ENCODE measurements around the gene PLD1.

Gene PLD1

DNA sequence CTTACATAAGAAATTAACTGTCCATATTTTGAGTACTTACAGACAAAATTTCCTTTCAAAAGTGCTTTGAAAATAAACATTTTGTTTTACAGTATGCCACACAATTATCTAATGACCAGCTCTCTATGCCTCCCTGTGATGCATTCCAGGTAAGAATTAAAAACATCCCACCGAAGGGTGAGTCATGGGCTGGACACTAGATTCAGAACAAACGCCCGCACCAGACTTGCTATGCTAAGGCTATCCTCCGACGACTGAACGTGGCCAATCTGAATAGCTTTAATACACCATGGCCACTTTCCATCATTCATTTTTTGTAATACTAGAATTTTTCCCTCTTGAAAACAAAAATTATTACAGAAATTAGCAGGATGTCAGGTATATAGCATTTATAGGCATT, 210.3 kb downstream of the PLD1 start:
- Mint-ChIP-seq H3K4me1 (ENCODE audit: low read depth) (no peaks in the 10 kb centered on the region), H3K27me3 (no peaks in the 10 kb centered on the region), H3K36me3 (ENCODE audit: low read depth) (peaks cover 34% of the 10 kb centered on the region), H3K4me3 (no peak overlapping the region), H3K9me3 (no peaks in the 10 kb centered on the region), H3K27ac (no peak overlapping the region)
- intact Hi-C loops (cut with micrococcal nuclease), result no loop called here

DNA sequence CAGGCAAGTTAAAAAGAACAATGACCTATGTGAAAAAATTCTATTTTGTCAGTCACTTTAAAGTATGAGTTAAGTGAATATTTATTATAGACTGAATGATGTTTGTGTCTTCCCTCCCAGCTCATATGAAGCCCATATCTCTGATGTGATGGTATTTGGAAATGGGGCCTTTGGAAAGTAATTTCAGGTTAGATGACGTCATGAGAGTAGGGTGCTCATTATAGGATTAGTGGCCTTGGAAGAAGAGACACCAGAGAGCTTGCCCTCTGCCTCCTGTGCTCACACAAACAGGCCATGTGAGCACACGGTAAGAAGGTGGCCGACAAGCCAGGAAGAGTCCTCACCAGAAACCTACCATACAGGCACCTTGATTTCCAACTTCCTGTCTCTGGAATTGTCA, 211.3 kb downstream of the PLD1 start:
- intact Hi-C loops (cut with micrococcal nuclease), result no loop called here
- H3K27me3 Mint-ChIP-seq, result no peaks in the 10 kb centered on the region
- peaks cover 23% of the 10 kb centered on the region for H3K36me3 Mint-ChIP-seq (ENCODE audit: low read depth)
- H3K4me1 Mint-ChIP-seq (ENCODE audit: low read depth), result no peaks in the 10 kb centered on the region
- no peak overlapping the region for H3K27ac Mint-ChIP-seq
- H3K4me3 Mint-ChIP-seq, result no peak overlapping the region
- H3K9me3 Mint-ChIP-seq, result no peaks in the 10 kb centered on the region

DNA sequence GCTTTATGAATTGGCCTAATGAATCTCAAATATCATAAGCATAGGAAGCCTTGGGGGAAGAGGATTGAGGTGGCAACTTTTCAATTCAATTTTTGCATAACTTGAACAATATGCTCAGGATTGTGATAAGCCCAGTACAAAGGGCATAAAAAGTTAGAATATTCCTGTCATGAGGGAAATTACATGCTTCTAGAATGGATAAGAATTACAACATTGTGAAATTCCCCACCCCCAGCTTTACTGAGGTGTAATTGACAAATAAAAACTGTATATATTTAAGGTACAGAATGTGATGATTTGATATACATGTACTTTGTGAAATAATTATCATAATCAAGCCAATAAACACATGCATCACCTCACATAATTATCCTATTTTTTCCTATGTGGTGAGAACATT, 217.5 kb downstream of the PLD1 start:
- H3K4me1 Mint-ChIP-seq (ENCODE audit: low read depth), result no peaks in the 10 kb centered on the region
- intact Hi-C loops (cut with micrococcal nuclease), result no loop called here
- no peaks in the 10 kb centered on the region for H3K9me3 Mint-ChIP-seq
- H3K27ac Mint-ChIP-seq, result no peak overlapping the region
- no peaks in the 10 kb centered on the region for H3K36me3 Mint-ChIP-seq (ENCODE audit: low read depth)
- no peaks in the 10 kb centered on the region for H3K27me3 Mint-ChIP-seq
- no peak overlapping the region for H3K4me3 Mint-ChIP-seq

DNA sequence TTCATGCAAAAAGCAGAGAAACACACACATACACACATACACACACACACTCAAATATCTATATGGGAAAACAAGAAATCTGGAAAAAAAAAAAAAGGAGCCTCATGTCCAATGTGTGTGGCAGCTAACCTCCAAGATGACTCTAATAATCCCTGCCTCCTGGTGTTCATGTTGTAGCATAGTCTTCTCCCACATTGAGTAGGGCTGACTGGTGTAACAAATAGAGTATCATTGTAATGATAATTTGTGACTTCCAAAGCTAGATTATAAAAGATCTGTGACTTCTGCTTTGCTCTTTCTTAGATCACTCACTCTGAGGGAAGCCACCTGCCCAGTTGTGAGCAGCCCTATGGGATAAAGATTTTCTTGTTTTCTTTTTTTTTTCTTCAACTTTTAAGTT, 219.2 kb downstream of the PLD1 start:
- H3K9me3 Mint-ChIP-seq, result no peaks in the 10 kb centered on the region
- H3K4me3 Mint-ChIP-seq, result no peak overlapping the region
- H3K36me3 Mint-ChIP-seq (ENCODE audit: low read depth), result no peaks in the 10 kb centered on the region
- no peaks in the 10 kb centered on the region for H3K27me3 Mint-ChIP-seq
- intact Hi-C loops (cut with micrococcal nuclease), result no loop called here
- H3K4me1 Mint-ChIP-seq (ENCODE audit: low read depth), result no peaks in the 10 kb centered on the region
- H3K27ac Mint-ChIP-seq, result no peak overlapping the region

DNA sequence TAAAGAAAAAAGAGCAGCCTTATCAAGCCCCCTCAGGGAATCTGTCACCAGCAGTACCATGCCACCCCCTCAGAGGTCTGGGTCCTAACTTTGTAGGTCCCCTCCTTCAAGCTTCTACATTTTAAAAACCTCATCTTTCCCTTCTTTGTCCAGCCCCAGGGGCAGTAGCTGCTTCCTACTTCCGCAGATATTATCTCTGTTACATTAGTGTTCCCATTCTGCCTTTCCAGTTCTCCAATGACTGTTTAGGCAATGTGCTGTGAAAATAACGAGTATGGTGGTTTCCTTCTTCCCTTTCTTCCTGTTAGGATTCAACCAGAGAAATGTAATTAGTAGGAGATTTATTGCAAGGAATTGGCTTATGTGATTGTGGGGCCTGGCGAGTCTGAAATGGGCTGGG, 224.0 kb downstream of the PLD1 start:
- H3K4me1 Mint-ChIP-seq (ENCODE audit: low read depth), result no peaks in the 10 kb centered on the region
- intact Hi-C loops (cut with micrococcal nuclease), result no loop called here
- no peaks in the 10 kb centered on the region for H3K36me3 Mint-ChIP-seq (ENCODE audit: low read depth)
- no peaks in the 10 kb centered on the region for H3K9me3 Mint-ChIP-seq
- H3K4me3 Mint-ChIP-seq, result no peak overlapping the region
- H3K27ac Mint-ChIP-seq, result no peak overlapping the region
- H3K27me3 Mint-ChIP-seq, result no peaks in the 10 kb centered on the region

DNA sequence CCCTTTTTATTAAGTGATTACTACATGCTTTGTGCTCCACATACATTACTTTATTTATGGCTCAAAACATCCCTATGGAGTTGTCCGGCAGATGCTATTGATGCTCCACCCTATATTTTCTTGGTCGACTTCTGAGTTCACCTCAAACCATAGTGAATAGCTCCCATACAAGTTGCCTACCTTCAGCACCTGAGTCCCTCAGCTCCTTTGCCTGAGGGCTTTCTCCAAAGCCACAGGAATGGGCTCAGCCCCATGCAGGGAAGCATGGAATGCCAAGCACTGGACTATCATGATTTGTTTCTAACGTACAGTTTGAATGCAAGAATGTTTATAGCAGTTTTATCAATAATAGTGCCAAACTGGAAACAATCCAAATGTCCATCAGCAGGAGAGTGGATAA, 225.2 kb downstream of the PLD1 start:
- no peaks in the 10 kb centered on the region for H3K4me1 Mint-ChIP-seq (ENCODE audit: low read depth)
- no peak overlapping the region for H3K4me3 Mint-ChIP-seq
- no peaks in the 10 kb centered on the region for H3K36me3 Mint-ChIP-seq (ENCODE audit: low read depth)
- intact Hi-C loops (cut with micrococcal nuclease), result no loop called here
- H3K27ac Mint-ChIP-seq, result no peak overlapping the region
- no peaks in the 10 kb centered on the region for H3K27me3 Mint-ChIP-seq
- H3K9me3 Mint-ChIP-seq, result no peaks in the 10 kb centered on the region

DNA sequence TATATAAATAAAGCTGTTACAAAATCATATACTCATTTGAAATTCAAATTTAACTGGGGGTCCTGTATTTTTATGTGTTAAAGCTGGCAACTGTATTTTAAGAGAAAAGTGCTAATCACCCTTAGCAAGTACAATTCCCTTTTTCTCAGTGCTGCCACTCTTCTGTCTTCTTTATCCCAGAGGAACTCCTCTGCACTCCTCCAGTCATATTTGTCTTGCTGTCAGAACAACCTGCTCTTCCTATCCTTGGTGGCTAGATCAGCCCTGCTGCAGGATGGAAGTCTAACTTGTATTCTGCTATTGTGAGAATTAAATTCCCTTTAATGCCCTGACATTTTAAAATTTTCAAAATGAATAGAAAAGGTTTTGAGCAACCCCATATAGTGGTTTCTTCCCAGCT, 226.2 kb downstream of the PLD1 start:
- no peak overlapping the region for H3K4me3 Mint-ChIP-seq
- no peaks in the 10 kb centered on the region for H3K36me3 Mint-ChIP-seq (ENCODE audit: low read depth)
- no peaks in the 10 kb centered on the region for H3K27me3 Mint-ChIP-seq
- H3K4me1 Mint-ChIP-seq (ENCODE audit: low read depth), result no peaks in the 10 kb centered on the region
- intact Hi-C loops (cut with micrococcal nuclease), result no loop called here
- H3K9me3 Mint-ChIP-seq, result no peaks in the 10 kb centered on the region
- H3K27ac Mint-ChIP-seq, result no peak overlapping the region

DNA sequence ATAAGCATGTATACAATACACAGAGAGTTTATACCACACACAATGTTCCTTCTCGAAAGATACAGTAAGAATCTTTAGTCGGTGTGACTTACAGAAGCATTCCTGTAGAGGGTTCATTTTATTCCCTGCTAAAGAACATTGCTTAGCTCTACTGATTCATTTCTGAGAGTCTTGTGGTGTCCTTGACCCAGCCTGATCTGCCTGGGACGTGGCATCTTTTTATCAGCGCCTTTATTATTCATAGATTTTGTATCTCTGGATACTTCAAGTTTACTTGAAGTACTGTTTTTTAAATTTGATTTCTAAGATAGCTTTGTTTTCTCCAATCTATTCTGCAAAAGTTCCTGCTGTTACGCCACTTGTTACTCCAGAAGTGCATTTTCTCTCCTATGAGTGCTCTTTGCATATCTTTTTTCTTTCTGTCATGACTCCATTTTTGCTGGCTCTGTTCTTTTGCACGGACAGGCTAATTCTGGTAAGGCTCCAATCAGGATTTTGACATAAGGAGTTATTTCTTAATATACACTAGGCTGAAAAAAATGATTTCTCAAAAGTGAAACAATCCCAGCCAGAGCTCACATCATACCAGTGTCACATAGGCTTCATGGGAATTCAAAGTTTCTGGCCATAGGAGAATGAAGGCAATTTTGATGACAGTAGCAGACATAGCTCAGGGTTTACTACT, 235.6 kb downstream of the PLD1 start:
- Mint-ChIP-seq H3K36me3 (ENCODE audit: low read depth) (no peaks in the 10 kb centered on the region), H3K4me1 (ENCODE audit: low read depth) (no peaks in the 10 kb centered on the region), H3K4me3 (no peak overlapping the region), H3K9me3 (peaks cover 8% of the 10 kb centered on the region), H3K27me3 (peaks cover 3% of the 10 kb centered on the region), H3K27ac (no peak overlapping the region)
- intact Hi-C loops (cut with micrococcal nuclease), result no loop called here

DNA sequence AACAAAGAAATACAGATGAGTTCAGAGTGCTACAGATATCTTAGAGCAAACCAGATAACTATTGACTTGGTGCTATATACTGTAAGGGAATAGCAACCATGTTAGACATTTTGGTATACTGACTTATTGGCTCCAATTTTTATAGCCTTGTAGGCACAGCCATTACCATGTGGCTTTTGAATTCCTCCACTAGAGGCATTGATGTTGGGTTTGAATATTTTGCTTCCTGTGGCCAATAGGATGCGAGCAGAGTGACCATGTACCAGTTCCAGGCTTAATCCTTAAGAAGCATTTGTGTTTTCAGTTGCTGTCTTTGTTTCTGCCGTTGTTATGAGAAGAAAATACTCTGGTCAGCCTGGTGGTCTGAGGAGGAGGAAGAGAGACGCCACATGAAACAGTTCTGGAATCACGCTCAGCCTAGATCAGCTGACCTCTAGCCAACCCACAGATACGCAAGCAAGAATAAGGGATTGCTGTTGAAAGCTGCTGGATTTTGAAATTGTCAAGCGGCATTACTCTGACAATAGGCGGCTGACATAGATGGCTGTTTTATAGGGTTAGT, 240.6 kb downstream of the PLD1 start:
- peaks cover 5% of the 10 kb centered on the region for H3K4me1 Mint-ChIP-seq (ENCODE audit: low read depth)
- intact Hi-C loops (cut with micrococcal nuclease), result loop anchor here (10.0 kb wide), 2 partner anchors 115 to 185 kb away; no protein-coding TSS in a partner anchor
- H3K9me3 Mint-ChIP-seq, result peaks cover 8% of the 10 kb centered on the region
- H3K4me3 Mint-ChIP-seq, result no peak overlapping the region
- peaks cover 2% of the 10 kb centered on the region for H3K27me3 Mint-ChIP-seq
- no peaks in the 10 kb centered on the region for H3K36me3 Mint-ChIP-seq (ENCODE audit: low read depth)
- H3K27ac Mint-ChIP-seq, result no peak overlapping the region

DNA sequence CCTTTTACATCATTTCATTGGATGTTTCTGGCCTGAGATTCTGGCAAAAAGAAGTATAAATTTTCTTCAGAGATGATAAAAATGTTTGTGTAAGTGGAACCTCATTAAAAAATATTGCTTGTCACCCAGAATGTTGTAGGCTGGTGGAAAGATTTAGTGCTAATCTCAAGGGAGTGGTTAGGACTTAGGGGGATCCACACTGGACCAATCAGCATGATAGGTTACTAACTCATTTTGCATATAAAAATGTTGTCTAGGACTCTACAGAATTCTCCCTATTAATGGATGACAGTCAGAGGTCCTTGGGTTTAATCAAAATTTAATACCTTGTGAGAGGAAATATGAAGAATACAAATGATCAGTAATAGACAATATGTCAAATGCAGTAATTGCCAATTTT, 241.5 kb downstream of the PLD1 start:
- intact Hi-C loops (cut with micrococcal nuclease), result loop anchor here (10.0 kb wide), 2 partner anchors 114 to 184 kb away; no protein-coding TSS in a partner anchor
- H3K27ac Mint-ChIP-seq, result no peak overlapping the region
- H3K4me1 Mint-ChIP-seq (ENCODE audit: low read depth), result peaks cover 8% of the 10 kb centered on the region
- no peak overlapping the region for H3K4me3 Mint-ChIP-seq
- no peaks in the 10 kb centered on the region for H3K36me3 Mint-ChIP-seq (ENCODE audit: low read depth)
- peaks cover 8% of the 10 kb centered on the region for H3K9me3 Mint-ChIP-seq
- peaks cover 2% of the 10 kb centered on the region for H3K27me3 Mint-ChIP-seq

DNA sequence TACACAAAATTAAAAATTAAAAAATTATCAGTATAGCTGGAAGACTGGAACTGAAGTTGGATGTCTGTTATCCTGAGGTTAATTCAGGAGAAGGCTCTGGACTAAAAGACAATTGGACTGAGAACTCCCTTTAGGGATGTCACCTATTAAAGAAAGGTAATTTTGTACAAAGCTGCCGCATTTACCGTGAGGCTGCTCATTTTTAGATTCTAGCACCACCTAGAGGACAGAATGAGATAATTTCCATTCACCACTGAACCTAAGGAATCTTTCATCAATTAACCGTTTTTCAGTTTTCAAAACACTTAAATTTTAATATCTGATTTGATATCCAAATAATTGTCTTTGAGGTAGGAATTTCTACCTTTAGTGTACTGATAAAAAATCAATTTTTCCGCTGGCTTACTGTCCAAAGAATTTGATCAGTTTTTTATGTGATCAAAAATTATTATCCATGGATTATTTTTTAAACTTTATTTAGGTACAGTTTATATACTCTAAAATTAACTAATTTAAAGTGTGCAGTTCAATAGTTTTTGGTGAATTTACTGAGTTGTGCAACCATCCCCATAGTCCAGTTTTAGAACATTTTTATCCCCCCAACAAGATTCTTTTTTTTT, 243.4 kb downstream of the PLD1 start:
- Mint-ChIP-seq H3K27ac (no peak overlapping the region), H3K4me1 (ENCODE audit: low read depth) (peaks cover 8% of the 10 kb centered on the region), H3K27me3 (peaks cover 2% of the 10 kb centered on the region), H3K36me3 (ENCODE audit: low read depth) (no peaks in the 10 kb centered on the region), H3K4me3 (no peak overlapping the region), H3K9me3 (no peaks in the 10 kb centered on the region)
- intact Hi-C loops (cut with micrococcal nuclease), result loop anchor here (1.0 to 10.0 kb wide), 6 partner anchors 112 to 606 kb away; no protein-coding TSS in a partner anchor

DNA sequence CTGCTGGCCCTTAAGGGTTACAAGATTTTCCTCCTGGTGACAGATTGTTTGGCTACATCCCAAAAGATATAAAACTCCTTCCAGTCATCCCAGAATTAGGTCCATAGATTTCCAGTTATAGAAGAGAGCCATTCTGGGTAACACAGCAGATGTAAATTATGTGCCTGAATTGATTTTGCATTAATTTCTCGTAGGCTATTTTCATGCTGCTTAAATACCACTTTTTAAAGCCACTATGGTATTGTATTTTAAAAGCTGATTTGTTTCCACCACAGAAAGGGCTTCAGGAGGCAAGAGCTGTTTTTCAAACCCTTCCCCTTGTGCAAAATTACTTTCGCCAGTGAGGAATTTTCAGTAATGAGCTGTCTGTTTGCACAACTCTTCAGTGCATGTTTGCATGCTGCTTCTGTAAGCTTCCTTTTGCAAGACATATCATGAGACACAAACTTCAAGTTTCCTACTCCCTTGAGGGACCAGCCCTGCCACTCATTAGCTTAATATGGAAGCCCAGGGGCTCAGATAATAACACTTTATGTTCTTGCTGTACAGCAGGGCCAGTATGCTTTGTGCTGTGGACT, 244.7 kb downstream of the PLD1 start:
- peaks cover under 1% of the 10 kb centered on the region for H3K27me3 Mint-ChIP-seq
- intact Hi-C loops (cut with micrococcal nuclease), result loop anchor here (1.0 to 10.0 kb wide), 6 partner anchors 111 to 605 kb away; no protein-coding TSS in a partner anchor
- H3K4me1 Mint-ChIP-seq (ENCODE audit: low read depth), result peaks cover 8% of the 10 kb centered on the region
- no peaks in the 10 kb centered on the region for H3K36me3 Mint-ChIP-seq (ENCODE audit: low read depth)
- H3K4me3 Mint-ChIP-seq, result no peak overlapping the region
- no peak overlapping the region for H3K27ac Mint-ChIP-seq
- no peaks in the 10 kb centered on the region for H3K9me3 Mint-ChIP-seq

DNA sequence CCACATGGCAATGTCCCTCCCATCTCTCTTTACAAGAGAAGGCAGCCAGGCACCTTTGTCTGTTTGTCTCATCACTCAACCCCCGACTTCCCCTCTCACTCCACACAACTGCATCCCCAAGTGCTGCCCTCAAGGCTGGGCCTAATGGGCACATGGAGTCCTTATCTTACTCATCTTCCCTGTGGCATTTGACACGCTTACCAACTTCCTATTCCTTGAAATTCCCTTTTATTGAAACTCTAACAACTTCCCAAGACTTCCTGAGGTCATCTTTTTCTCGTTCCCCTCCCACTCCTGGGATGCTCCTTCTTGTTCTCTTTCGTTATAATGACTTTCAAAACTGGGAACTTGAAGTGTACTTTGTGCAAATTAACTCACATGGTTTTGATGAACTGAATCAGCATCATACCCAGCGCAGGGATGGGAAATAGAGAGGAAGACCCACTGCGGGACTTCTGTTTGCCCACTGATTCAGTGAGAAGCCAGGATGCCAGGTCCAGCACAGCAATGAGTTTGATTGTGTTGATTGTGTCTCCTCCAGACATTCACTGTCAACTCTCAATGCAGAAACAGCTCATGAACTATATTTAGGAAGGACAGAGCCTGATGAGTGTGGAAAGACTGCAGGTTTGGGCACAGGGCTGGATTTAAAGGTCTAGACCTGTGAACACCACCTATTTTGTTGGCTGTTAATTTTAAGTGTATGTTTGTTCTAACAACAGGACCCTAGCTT, 245.4 kb downstream of the PLD1 start:
- intact Hi-C loops (cut with micrococcal nuclease), result loop anchor here (10.0 kb wide), 2 partner anchors 110 to 180 kb away; no protein-coding TSS in a partner anchor
- H3K4me3 Mint-ChIP-seq, result no peak overlapping the region
- no peaks in the 10 kb centered on the region for H3K36me3 Mint-ChIP-seq (ENCODE audit: low read depth)
- peaks cover 8% of the 10 kb centered on the region for H3K4me1 Mint-ChIP-seq (ENCODE audit: low read depth)
- no peaks in the 10 kb centered on the region for H3K9me3 Mint-ChIP-seq
- no peaks in the 10 kb centered on the region for H3K27me3 Mint-ChIP-seq
- H3K27ac Mint-ChIP-seq, result no peak overlapping the region

DNA sequence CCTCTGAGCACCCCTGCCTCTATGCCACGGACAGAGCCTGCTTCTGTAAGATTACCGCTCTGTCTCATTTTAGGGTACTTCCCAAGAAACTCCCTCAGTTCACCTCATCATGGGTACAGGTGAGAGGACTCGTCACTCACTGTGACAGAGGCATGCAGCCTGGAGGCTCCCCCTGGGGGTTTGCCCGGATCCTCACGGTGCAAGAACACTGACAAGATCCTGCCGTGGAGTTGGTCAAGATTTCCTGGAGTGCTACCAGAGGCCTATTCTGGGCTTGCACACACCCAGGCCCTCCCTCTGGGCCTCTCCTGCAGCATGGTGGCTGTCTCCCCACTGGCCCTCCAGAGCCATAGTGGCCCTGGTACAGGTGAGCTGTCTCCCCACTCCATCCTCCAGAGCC, 247.0 kb downstream of the PLD1 start:
- H3K27ac Mint-ChIP-seq, result no peak overlapping the region
- H3K9me3 Mint-ChIP-seq, result no peaks in the 10 kb centered on the region
- H3K27me3 Mint-ChIP-seq, result no peaks in the 10 kb centered on the region
- intact Hi-C loops (cut with micrococcal nuclease), result loop anchor here (10.0 kb wide), 2 partner anchors 108 to 178 kb away; no protein-coding TSS in a partner anchor
- H3K4me1 Mint-ChIP-seq (ENCODE audit: low read depth), result peaks cover 8% of the 10 kb centered on the region
- H3K36me3 Mint-ChIP-seq (ENCODE audit: low read depth), result no peaks in the 10 kb centered on the region
- H3K4me3 Mint-ChIP-seq, result no peak overlapping the region
